ENCODE data around the gene MFSD1. TPM values are rescaled to one million over a fixed set of nuclear protein-coding genes. Genes with fewer than 3 reads are reported as not detected.

The MFSD1 gene
- total RNA-seq, 1 donor from 2014 or later: 30.5 TPM

- peaks cover 11% of the 10 kb centered on the region for H3K4me1 Mint-ChIP-seq (ENCODE audit: unreplicated experiment)
- DNase-seq (ENCODE audit: extremely low spot score, unreplicated experiment): no peak
- H3K9me3 Mint-ChIP-seq: no peaks in the 10 kb centered on the region
- peaks cover 5% of the 10 kb centered on the region for H3K36me3 Mint-ChIP-seq
- no peak overlapping the region for H3K27ac Mint-ChIP-seq
- H3K4me3 Mint-ChIP-seq: peak overlapping the region; percentile 47
- no peak for TF ChIP-seq CTCF (conservative IDR thresholded peaks at IDR 0.05)
- peaks cover under 1% of the 10 kb centered on the region for H3K27me3 Mint-ChIP-seq
These were observed 2.6 kb downstream of the MFSD1 start for GRCh38 chr3:158804441-158804840.

GRCh38 chr3:158808697-158809096, 6.8 kb downstream of the MFSD1 start:
- no peaks in the 10 kb centered on the region for H3K9me3 Mint-ChIP-seq

GRCh38 chr3:158809642-158810041, 7.8 kb downstream of the MFSD1 start:
- TF ChIP-seq CTCF (conservative IDR thresholded peaks at IDR 0.05): no peak

More at GRCh38 chr3:158808697-158809096, 6.8 kb downstream of the MFSD1 start:
- Mint-ChIP-seq H3K27ac (no peak overlapping the region), H3K4me3 (no peak overlapping the region), H3K27me3 (no peaks in the 10 kb centered on the region), H3K36me3 (peaks cover 8% of the 10 kb centered on the region), H3K4me1 (ENCODE audit: unreplicated experiment) (no peaks in the 10 kb centered on the region)
- TF ChIP-seq CTCF (conservative IDR thresholded peaks at IDR 0.05): no peak
- DNase-seq (ENCODE audit: extremely low spot score, unreplicated experiment): no peak

GRCh38 chr3:158810823-158811724, 9.2 kb downstream of the MFSD1 start:
- Mint-ChIP-seq H3K36me3 (peaks cover 10% of the 10 kb centered on the region), H3K4me1 (ENCODE audit: unreplicated experiment) (no peaks in the 10 kb centered on the region), H3K9me3 (no peaks in the 10 kb centered on the region), H3K27ac (no peak overlapping the region), H3K27me3 (no peaks in the 10 kb centered on the region), H3K4me3 (no peak overlapping the region)
- TF ChIP-seq CTCF (conservative IDR thresholded peaks at IDR 0.05): no peak
- DNase-seq (ENCODE audit: extremely low spot score, unreplicated experiment): no peak

More at GRCh38 chr3:158809642-158810041, 7.8 kb downstream of the MFSD1 start:
- no peaks in the 10 kb centered on the region for H3K27me3 Mint-ChIP-seq
- no peak overlapping the region for H3K27ac Mint-ChIP-seq
- DNase-seq (ENCODE audit: extremely low spot score, unreplicated experiment): no peak
- no peaks in the 10 kb centered on the region for H3K9me3 Mint-ChIP-seq
- H3K4me1 Mint-ChIP-seq (ENCODE audit: unreplicated experiment): no peaks in the 10 kb centered on the region
- no peak overlapping the region for H3K4me3 Mint-ChIP-seq
- peaks cover 10% of the 10 kb centered on the region for H3K36me3 Mint-ChIP-seq

- Mint-ChIP-seq H3K9me3 (no peaks in the 10 kb centered on the region), H3K4me1 (ENCODE audit: unreplicated experiment) (no peaks in the 10 kb centered on the region), H3K4me3 (no peak overlapping the region), H3K27me3 (no peaks in the 10 kb centered on the region), H3K27ac (no peak overlapping the region), H3K36me3 (peaks cover 13% of the 10 kb centered on the region)
- TF ChIP-seq CTCF (conservative IDR thresholded peaks at IDR 0.05): no peak
- DNase-seq (ENCODE audit: extremely low spot score, unreplicated experiment): no peak
These were observed 17.4 kb downstream of the MFSD1 start for GRCh38 chr3:158819282-158819681.
